Measurements from ENCODE around the gene NME5. TPM values are rescaled to one million over a fixed set of nuclear protein-coding genes. Genes with fewer than 3 reads are reported as not detected.

Gene NME5
- total RNA-seq, 6 experiments from 2014 or later: 0.22 to 0.32 (median 0.29) TPM; not detected in 3

DNA sequence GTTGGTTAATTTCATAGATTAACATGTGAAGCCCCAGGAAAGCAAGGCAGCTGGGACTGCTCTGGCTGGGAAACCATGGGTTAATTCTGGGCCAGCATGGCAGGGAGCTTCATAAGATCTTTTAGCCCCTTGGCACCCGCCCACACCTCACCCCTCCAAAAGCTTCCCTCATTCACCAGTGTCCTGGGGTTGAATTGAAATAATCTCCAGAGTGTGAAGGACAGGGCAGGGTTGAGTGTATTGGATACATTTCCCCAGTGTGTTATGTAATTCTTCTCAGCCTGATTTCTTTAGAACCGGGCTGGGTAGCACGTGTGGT is 36.0 kb downstream of the NME5 start:
- WGBS (ENCODE audit: insufficient coverage, low coverage, low lambda C conversion rate, missing lambda C conversion rate): 16% methylated on average over 3 of the region's 3 CpGs
- no peaks in the 10 kb centered on the region for H3K9me3 ChIP-seq
- H3K4me1 ChIP-seq: no peaks in the 10 kb centered on the region
- intact Hi-C loops (cut with DNase I): no loop called here
- ATAC-seq: no peak
- H3K36me3 ChIP-seq: no peaks in the 10 kb centered on the region
- no peak overlapping the region for H3K4me3 ChIP-seq
- TF ChIP-seq, protein P1, sequence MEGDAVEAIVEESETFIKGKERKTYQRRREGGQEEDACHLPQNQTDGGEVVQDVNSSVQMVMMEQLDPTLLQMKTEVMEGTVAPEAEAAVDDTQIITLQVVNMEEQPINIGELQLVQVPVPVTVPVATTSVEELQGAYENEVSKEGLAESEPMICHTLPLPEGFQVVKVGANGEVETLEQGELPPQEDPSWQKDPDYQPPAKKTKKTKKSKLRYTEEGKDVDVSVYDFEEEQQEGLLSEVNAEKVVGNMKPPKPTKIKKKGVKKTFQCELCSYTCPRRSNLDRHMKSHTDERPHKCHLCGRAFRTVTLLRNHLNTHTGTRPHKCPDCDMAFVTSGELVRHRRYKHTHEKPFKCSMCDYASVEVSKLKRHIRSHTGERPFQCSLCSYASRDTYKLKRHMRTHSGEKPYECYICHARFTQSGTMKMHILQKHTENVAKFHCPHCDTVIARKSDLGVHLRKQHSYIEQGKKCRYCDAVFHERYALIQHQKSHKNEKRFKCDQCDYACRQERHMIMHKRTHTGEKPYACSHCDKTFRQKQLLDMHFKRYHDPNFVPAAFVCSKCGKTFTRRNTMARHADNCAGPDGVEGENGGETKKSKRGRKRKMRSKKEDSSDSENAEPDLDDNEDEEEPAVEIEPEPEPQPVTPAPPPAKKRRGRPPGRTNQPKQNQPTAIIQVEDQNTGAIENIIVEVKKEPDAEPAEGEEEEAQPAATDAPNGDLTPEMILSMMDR (IDR thresholded peaks at IDR 0.05): no peak
- TF ChIP-seq POLR2A (IDR thresholded peaks at IDR 0.05): no peak
- no peak overlapping the region for H3K27ac ChIP-seq
- peaks cover 0 to 4% of the 10 kb centered on the region in 2 donors for H3K27me3 ChIP-seq
- no peak for DNase-seq

DNA sequence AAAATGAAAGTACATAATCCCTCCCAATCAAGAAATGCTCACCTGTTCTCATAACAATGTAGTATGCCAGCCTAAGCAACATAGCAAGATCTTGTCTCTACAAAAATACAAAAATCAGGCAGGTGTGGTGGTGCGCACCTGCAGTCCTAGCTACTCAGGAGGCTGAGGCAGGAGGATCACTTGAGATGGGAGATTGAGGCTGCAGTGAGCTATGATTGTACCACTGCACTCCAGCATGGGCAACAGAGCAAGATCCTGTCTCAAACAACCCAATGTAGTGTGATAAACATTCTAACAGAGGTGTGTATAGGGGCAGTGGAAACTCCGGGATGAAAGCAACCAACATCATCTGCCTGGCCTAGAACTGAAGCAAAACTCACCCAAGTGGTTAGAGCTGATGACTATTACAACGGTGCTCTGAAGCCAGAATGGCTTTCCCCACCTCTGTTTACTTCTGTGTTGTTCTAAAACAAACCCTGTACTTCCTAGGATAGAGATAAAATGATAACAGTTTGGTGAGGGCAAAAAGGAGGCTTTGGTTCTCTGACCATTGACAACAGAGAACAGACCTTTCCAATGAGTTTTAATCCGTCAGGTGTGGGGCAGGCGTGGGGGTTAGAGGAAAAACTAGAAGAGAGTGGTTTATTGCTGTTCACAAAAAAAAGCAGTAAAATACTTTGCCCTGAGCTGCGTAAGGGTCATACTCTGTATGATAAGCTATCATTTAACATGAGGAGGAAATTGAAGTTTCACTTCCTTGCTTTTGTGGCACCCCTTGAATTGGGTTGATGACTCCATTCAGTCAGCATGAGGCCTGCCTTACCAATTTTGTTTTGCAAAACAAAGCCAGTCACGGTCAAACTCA is 36.5 kb downstream of the NME5 start:
- ATAC-seq (no peak), DNase-seq (no peak)
- H3K27me3 ChIP-seq: peaks cover 0 to 4% of the 10 kb centered on the region in 2 donors
- no peak overlapping the region for H3K27ac ChIP-seq
- intact Hi-C loops (cut with DNase I): no loop called here
- TF ChIP-seq, protein P1 (IDR thresholded peaks at IDR 0.05): no peak
- 54% methylated on average over 7 of the region's 7 CpGs for WGBS (ENCODE audit: insufficient coverage, low coverage, low lambda C conversion rate, missing lambda C conversion rate)
- no peaks in the 10 kb centered on the region for H3K36me3 ChIP-seq
- H3K4me1 ChIP-seq: no peaks in the 10 kb centered on the region
- no peak overlapping the region for H3K4me3 ChIP-seq
- no peaks in the 10 kb centered on the region for H3K9me3 ChIP-seq

DNA sequence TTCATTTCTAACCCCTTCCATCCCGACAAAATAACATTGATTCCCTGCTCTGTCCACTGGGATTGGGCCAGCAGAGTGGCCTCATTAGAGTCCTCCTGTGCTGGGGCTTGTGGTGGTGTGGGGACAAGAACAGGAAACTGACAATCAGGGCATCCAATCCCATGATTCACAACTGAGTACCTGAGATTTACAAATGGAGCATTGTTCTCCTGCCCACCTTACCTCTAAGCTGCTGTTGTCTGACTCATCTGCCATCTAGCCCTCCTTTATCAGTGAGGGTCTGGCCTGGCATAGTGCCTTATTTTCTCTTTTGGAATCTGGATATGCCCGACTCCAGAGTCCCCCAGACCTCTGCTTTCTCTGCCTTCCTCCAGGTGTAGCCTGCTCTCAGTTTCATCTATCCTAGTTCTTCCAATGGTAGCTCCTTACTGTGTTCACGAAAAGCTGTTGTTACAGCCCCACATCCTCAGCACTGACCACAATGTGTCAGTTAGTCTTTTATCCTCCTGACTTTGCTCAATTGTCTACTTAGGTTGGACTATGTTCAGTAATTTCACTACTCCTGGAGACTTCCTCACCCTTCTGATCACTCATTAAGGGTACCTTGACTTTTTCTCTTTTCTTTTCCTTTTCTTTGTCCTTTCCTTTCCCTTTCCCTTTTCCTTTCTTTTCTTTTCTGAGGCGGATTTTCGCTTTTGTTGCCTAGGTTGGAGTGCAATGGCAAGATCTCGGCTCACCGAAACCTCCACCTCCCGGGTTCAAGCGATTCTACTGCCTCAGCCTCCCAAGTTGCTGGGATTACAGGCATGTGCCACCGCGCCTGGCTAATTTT is 42.0 kb downstream of the NME5 start:
- Histone ChIP-seq H3K4me3 (no peak overlapping the region), H3K4me1 (no peaks in the 10 kb centered on the region), H3K27me3 (no peaks in the 10 kb centered on the region), H3K27ac (no peak overlapping the region), H3K36me3 (no peaks in the 10 kb centered on the region), H3K9me3 (no peaks in the 10 kb centered on the region)
- TF ChIP-seq, protein P1 (IDR thresholded peaks at IDR 0.05): no peak
- no peak for TF ChIP-seq POLR2A (IDR thresholded peaks at IDR 0.05)
- ATAC-seq (no peak), DNase-seq (no peak)
- intact Hi-C loops (cut with DNase I): no loop called here
- WGBS (ENCODE audit: insufficient coverage, low coverage, low lambda C conversion rate, missing lambda C conversion rate): 72% methylated on average over 9 of the region's 11 CpGs

DNA sequence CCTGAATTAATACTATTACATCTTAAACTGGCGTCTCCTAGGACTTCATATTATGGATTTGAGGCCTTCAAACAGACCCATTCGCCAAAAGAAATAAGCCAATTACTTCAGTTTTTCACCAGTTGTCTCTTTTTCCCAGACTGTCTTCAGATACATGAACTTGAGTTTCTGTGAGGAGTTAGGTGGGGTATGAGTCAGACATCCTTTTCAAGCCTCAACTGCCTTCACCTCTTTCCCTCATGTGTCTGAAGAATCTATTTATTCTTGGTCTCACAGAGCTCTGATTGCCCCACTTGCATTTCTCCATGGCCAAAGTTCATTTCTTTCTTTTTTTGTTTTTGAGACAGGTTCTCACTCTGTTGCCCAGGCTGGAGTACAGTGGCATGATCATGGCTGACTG is 42.9 kb downstream of the NME5 start:
- no peaks in the 10 kb centered on the region for H3K9me3 ChIP-seq
- WGBS (ENCODE audit: insufficient coverage, low coverage, low lambda C conversion rate, missing lambda C conversion rate): 60% methylated on average over 2 of the region's 2 CpGs
- DNase-seq: no peak
- no peaks in the 10 kb centered on the region for H3K4me1 ChIP-seq
- TF ChIP-seq, protein P1 (IDR thresholded peaks at IDR 0.05): no peak
- no peak for TF ChIP-seq POLR2A (IDR thresholded peaks at IDR 0.05)
- H3K27ac ChIP-seq: no peak overlapping the region
- intact Hi-C loops (cut with DNase I): no loop called here
- H3K36me3 ChIP-seq: no peaks in the 10 kb centered on the region
- H3K27me3 ChIP-seq: no peaks in the 10 kb centered on the region
- no peak overlapping the region for H3K4me3 ChIP-seq
- ATAC-seq: no peak
